ENCODE results near the gene MRPS7.

MRPS7 gene

GRCh38 chr17:75300280-75300679 lies 38.6 kb downstream of the MRPS7 start:
- H3K4me3 ChIP-seq (ENCODE audit: low read length) = no peak overlapping the region
- DNase-seq (ENCODE audit: low read depth, low spot score) = no peak

- no peak overlapping the region for H3K4me3 ChIP-seq (ENCODE audit: low read length)
- no peak for DNase-seq (ENCODE audit: low read depth, low spot score)
Measured at GRCh38 chr17:75301049-75301448, 39.4 kb downstream of the MRPS7 start.

- no peak overlapping the region for H3K4me3 ChIP-seq (ENCODE audit: low read length)
Measured at GRCh38 chr17:75301502-75302206, 40.0 kb downstream of the MRPS7 start.

GRCh38 chr17:75307957-75308731 lies 46.5 kb downstream of the MRPS7 start:
- H3K4me3 ChIP-seq (ENCODE audit: low read length) = no peak overlapping the region
- no peak for DNase-seq (ENCODE audit: low read depth, low spot score)

More at GRCh38 chr17:75301502-75302206, 40.0 kb downstream of the MRPS7 start:
- no peak for DNase-seq (ENCODE audit: low read depth, low spot score)

GRCh38 chr17:75308732-75309629 lies 47.3 kb downstream of the MRPS7 start:
- no peak for DNase-seq (ENCODE audit: low read depth, low spot score)
- no peak overlapping the region for H3K4me3 ChIP-seq (ENCODE audit: low read length)

- no peak overlapping the region for H3K4me3 ChIP-seq (ENCODE audit: low read length)
- DNase-seq (ENCODE audit: low read depth, low spot score) = no peak
Measured at GRCh38 chr17:75313941-75314551, 52.4 kb downstream of the MRPS7 start.

- DNase-seq (ENCODE audit: low read depth, low spot score) = no peak
- no peak overlapping the region for H3K4me3 ChIP-seq (ENCODE audit: low read length)
Measured at GRCh38 chr17:75315541-75316243, 54.0 kb downstream of the MRPS7 start.
